CD4-positive, alpha-beta T cell treated with Interleukin-6 at 100 ng/mL for 8 hours (primary cell): ENCODE data around the gene HES1.
"Not testable (repeated sequence)": the region's sequence is repeated elsewhere in the genome, so short reads cannot be mapped to it uniquely, and the experiment has no call there.

ENCODE experiments used
- DNase-seq: peaks from one replicate; pipeline ENCODE4 v3.0.0-alpha.2; 2020; ENCODE audit warnings: mixed read lengths, low spot score

The HES1 gene

GRCh38 chr3:194141415-194142155 lies 5.6 kb downstream of the HES1 start:
- DNase-seq: peak; percentile 31

GRCh38 chr3:194142156-194142910 lies 6.4 kb downstream of the HES1 start:
- DNase-seq: no peak

DNA sequence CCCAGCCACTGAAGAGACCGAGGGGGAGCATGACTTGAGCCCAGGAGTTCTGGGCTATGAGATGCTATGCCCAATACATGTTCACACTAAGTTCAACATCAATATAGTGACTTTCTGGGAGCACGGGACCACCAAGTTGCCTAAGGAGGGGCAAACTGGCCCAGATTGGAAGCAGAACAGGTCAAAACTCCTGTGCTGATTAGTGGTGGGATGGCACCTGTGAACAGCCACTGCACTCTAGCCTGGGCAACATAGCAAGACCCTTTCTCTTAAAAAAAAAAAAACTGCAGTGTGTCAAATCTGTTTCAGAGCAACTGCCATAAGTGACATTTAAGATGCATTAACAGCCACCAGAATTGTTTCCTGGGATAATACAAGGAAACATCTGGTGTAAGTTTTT lies 9.8 kb downstream of the HES1 start:
- no peak for DNase-seq

GRCh38 chr3:194147679-194148078 lies 11.7 kb downstream of the HES1 start:
- DNase-seq: no peak

GRCh38 chr3:194148383-194148782 lies 12.4 kb downstream of the HES1 start:
- no peak for DNase-seq

DNA sequence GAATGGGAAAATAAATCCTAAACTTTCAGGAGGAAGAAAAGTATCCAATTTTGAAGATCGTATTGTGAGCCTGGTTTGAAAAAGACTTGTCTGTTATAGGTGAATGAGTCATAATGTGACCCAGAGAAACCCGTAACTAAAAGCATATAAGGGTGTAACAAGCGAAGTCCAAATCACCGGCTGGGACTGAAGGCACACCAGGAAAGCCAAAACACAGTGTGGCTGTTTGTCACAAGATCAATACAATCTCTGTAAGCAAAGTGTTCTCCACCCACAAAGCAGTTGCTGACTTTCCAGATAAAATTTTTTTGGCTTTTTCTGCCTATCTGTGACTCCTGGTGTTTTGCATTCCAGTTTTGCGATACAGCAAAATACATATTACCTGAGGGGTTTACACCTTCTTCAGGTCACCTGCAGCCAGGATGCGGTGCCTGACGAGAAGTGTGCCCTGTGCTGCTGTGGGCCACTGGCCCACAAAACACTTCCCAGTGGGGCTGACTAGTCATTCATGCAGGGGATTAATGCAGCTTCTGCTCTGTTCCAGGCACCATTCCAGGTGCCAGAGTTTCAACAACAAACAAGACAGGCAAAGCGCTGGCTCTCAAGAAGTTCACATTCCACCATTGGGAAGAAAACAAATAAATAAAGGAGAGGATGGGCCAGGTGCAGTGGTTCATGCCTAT lies 14.4 kb downstream of the HES1 start:
- no peak for DNase-seq

DNA sequence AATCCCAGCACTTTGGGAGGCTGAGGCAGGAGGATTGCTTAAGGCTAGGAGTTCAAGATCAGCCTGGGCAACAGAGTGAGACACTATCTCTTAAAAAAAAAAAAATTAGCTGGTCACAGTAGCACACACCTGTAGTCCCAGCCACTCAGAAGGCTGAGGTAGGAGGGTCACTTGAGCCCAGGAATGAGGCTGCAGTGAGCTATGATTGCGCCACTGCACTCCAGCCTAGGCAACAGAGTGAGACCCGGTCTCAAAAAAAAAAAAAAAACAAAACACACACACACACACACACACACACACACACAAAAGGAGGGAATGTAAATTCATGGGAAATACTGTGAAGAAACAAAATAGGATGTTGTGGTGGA lies 15.0 kb downstream of the HES1 start:
- not testable (repeated sequence) for DNase-seq

DNA sequence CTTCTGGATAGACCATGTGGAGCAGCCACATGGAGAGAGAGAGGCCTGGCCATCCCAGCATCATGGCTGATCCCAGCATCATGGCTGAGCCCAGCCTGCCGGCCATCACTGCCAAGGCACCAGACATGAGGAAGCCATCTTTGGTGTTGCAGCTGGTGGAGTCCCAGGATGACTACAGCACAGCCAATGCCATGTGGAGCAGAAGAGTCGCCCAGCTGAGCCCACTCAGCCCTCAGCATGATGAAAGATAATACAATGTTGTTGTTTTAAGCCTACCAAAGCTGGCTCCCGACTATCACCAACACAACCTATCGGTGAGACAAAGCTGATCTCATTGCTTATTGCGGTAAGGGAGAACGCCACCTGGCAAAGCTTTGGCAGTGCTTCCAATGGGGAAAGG lies 18.4 kb downstream of the HES1 start:
- DNase-seq: no peak

GRCh38 chr3:194156095-194156494 lies 20.1 kb downstream of the HES1 start:
- DNase-seq: no peak

GRCh38 chr3:194158942-194159439 lies 23.0 kb downstream of the HES1 start:
- DNase-seq: no peak

DNA sequence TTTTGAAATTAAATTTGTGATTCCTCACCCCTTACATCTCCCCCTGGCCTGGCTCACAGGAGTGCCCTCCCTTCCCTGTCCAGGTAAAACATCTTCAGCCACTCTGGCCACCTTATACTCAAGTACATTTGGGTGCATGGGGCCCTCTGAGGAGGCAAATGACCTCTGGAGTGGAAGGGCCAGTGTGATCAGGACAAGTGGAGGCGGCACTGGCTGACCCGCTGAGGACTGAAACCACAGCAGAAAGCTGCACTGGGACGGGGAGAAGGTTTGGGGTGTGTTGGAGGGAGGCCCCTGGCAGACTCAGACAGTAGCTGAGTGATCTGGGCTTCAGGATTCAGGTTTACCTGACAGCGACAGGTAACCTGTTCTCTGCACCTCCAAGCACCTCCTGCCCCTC lies 24.2 kb downstream of the HES1 start:
- DNase-seq: no peak

DNA sequence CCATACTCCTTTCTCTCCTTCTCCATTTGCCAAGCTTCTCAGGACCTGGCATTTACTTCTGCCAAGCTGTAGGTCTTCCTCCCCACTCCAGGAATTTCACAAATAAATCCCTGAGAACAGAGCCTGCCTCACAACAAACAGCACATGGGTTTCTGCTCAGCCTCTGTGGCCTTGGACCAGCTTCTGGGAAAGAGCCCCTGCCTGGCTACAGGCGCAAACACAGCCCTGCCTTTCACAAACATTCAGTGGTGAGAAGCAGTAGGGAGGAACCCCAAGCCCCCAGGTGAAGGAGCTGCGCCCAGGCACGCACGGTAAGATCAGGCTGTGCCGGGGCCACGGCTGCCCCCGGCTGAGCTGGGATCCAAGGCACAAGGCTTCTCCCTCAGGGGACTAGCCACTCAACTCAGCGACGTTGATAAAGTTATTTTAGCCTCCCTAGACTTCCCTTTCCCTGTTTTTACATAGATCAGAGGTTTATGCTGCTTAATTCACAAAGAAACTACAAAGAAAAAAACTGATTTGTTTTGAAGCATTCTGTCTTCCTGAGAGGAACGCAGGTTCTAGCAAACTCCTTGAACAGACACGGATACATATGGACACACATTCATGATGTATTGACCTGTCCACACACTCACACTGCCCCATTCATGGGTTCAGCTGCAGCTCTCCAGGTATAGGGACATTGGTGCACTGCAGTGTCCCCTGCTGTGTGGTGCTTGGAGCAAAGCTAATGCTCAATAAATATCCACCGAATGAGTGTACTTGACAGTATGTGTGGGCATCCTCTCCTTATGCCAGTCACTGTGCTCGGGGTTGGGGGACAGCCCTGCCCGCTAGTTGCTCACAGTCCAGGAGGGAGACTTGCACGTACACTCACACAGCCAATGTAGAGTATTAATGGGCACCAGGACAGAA lies 25.4 kb downstream of the HES1 start:
- no peak for DNase-seq

DNA sequence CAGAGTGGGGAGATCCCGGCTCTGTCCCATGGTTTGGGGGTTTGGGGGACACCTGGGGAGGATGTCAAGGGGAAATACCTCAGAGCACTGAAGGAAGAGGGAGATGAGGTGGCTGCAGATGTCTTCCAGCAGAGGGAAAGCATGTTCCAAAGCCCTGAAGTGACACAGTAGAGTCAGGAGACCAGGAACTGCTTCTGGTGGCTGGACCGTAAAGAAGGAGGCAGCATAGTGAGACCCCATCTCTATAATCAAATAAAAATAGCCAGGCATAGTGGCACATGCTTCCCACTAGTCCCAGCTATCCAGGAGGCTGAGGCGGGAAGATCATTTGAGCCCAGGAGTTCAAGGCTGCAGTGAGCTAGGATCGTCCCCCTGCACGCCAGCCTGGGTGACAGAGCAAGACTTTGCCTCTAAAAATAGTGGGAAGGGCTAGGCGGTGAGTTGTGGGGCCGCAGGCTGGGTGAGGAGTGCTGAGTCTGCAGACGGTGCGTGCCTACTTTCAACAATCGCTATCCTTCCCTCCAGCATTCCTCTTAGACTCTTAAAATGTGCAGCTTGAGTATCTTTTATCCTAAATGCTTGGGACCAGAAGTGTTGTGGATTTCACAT lies 26.2 kb downstream of the HES1 start:
- no peak for DNase-seq

DNA sequence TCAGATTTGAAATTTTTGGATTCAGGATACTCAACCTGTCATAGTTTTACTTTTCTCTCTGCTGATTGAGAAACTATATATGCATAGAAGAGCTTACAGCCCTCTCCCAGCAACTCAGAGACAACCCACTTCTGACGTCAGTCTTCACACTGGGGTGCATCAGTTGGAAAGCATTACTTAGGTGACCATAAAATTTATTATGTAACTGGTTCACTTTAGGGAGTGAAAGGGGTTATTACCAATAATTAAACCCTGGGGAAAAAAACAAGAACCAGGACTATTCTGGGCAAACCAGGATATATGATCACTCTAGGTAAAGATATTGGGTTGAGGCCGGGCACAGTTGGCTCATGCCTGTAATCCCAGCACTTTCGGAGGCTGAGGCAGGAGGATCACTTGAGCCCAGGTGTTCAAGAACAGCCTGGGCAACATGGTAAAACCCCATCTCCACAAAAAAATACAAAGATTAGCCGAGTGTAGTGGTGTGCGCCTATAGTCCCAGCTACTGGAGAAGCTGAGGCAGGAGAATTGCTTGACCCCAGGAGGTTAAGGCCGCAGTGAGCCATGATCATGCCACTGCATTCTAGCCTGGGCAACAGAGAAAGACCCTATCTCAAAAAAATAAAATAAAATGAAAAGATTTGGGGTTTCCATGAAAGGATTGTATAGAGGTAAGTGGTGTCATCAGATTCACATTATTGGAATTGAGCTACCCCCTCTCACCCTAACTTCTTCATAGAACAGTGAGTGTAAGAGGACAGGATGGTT lies 27.1 kb downstream of the HES1 start:
- no peak for DNase-seq

DNA sequence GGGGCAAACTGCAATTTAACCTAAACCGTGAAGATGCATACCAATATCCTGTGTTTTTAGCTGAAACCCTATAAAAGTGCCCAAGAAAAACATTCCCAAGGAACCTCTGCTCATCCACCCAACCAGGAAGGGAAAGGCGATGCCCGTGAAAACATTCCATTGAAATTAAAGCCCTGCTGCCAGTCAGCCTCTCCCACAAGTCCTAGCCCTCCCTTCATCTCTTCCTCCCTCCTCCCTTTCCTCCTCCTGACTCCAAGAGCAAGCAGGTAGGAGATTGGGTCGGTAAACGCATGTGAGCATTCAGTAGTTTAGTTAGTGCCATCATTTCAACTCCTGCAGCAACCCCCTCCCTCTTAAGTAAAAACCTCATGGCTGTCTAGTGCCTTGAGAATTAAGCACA lies 27.7 kb downstream of the HES1 start:
- DNase-seq: no peak

GRCh38 chr3:194164861-194165260 lies 28.9 kb downstream of the HES1 start:
- DNase-seq: no peak

- DNase-seq: no peak
Observed at GRCh38 chr3:194165271-194166018, 29.5 kb downstream of the HES1 start.

DNA sequence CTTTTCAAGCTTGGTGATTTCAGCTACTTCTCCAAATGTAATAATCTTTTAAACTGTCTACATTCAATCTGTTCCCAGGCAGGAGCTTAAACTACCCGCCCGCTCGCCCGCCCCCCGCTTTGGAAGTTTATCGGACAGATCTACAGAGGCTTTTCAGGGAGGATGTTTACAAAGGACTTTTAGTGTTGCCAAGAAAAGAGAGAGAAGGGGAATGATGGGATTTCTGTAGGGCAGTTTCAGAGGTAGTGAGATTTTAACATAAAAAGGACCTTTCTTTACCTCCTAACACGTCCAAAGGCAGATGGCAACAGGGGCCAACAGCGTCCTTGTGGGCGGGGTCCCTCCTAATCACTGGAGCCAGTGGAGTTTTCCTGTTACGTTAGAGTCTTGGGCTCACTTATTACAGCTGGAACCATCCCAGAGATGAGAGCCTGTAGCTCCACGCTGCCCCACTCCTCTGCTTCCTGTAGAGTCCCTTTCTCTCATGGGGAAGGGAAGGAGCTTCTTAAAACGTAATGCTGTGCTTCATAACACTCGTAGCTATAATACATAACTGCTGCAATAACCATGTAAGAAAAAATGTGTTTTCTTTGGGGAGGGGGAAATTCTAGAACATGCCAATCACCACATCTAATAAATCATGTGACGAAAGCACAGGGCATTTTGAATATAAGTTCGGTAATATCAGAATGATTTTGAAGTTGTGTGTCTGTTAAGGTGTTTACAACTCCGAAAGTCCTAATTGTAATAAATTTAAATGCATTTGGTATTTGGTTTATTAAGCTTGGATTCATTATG lies 30.9 kb downstream of the HES1 start:
- DNase-seq: no peak
